DOHH2 (cell line): ENCODE data around the gene DNAJA3.

Experiments
- H3F3A ChIP-seq: fragments of 200-600 bp; sonication (generic), shearing (Covaris generic); 2 replicates; pipeline ENCODE4 v1.6.0; 2016; ENCODE audit warnings: antibody characterized with exemption, mild to moderate bottlenecking; ENCODE audit not compliant: control insufficient read depth, insufficient read depth
- H3K27ac ChIP-seq: fragments of 200-600 bp; sonication (generic); 2 replicates; pipeline ENCODE4 v1.5.1; 2014; ENCODE audit warnings: low read depth, mild to moderate bottlenecking, low read length, moderate library complexity
- H3K27me3 ChIP-seq: fragments of 200-600 bp; sonication (generic); 2 replicates; pipeline ENCODE4 v1.6.1; 2014; ENCODE audit warnings: mild to moderate bottlenecking, low read length, mixed read lengths; ENCODE audit not compliant: control insufficient read depth
- H3K36me3 ChIP-seq: fragments of 200-600 bp; sonication (generic); 2 replicates; pipeline ENCODE4 v1.6.1; 2014; ENCODE audit warnings: mild to moderate bottlenecking, low read length, moderate library complexity, mixed read lengths; ENCODE audit not compliant: control insufficient read depth
- H3K4me1 ChIP-seq: fragments of 200-600 bp; sonication (generic); 2 replicates; pipeline ENCODE4 v1.6.1; 2014; ENCODE audit warnings: mild to moderate bottlenecking, low read length, mixed read lengths; ENCODE audit not compliant: control insufficient read depth
- H3K4me2 ChIP-seq: fragments of 200-600 bp; sonication (generic); 2 replicates; pipeline ENCODE4 v1.6.0; 2014; ENCODE audit warnings: mild to moderate bottlenecking, low read length, moderate library complexity
- H3K4me3 ChIP-seq: fragments of 200-600 bp; sonication (generic); 2 replicates; pipeline ENCODE4 v1.5.1; 2014; ENCODE audit warnings: mild to moderate bottlenecking, low read length, mixed read lengths
- H3K79me2 ChIP-seq: fragments of 200-600 bp; sonication (generic); 2 replicates; pipeline ENCODE4 v1.6.1; 2014; ENCODE audit warnings: mild to moderate bottlenecking, low read length, mixed read lengths; ENCODE audit not compliant: control insufficient read depth
- H3K9me2 ChIP-seq: fragments of 200-600 bp; sonication (generic); replicated peaks from 2 replicates; pipeline ENCODE4 v1.6.1; 2014; ENCODE audit warnings: mild to moderate bottlenecking, low read length, mixed read lengths; ENCODE audit not compliant: control insufficient read depth
- H3K9me3 ChIP-seq: fragments of 200-600 bp; sonication (generic); 2 replicates; pipeline ENCODE4 v1.6.1; 2014; ENCODE audit warnings: antibody characterized with exemption, low read length, mixed read lengths; ENCODE audit not compliant: control insufficient read depth, insufficient read depth
- H4K20me1 ChIP-seq: fragments of 200-600 bp; sonication (generic); 2 replicates; pipeline ENCODE4 v1.6.0; 2014; ENCODE audit warnings: low read depth, mild to moderate bottlenecking, antibody characterized with exemption, low read length, moderate library complexity; ENCODE audit not compliant: control insufficient read depth, insufficient read depth
- EZH2phosphoT487 ChIP-seq: fragments of 200-600 bp; sonication (generic); IDR thresholded peaks from 2 replicates; pipeline ENCODE4 v1.6.1; 2017; ENCODE audit warnings: borderline replicate concordance, mild to moderate bottlenecking, antibody characterized with exemption, low read length, moderate library complexity, mixed read lengths
- TF ChIP-seq, protein P1 (sequence below): fragments of 200-600 bp; sonication (generic); IDR thresholded peaks from one replicate; pipeline ENCODE4 v1.5.1; 2014; ENCODE audit warnings: antibody characterized with exemption, mild to moderate bottlenecking, low read depth, low read length; ENCODE audit not compliant: poor library complexity, severe bottlenecking

DNAJA3 gene

DNA sequence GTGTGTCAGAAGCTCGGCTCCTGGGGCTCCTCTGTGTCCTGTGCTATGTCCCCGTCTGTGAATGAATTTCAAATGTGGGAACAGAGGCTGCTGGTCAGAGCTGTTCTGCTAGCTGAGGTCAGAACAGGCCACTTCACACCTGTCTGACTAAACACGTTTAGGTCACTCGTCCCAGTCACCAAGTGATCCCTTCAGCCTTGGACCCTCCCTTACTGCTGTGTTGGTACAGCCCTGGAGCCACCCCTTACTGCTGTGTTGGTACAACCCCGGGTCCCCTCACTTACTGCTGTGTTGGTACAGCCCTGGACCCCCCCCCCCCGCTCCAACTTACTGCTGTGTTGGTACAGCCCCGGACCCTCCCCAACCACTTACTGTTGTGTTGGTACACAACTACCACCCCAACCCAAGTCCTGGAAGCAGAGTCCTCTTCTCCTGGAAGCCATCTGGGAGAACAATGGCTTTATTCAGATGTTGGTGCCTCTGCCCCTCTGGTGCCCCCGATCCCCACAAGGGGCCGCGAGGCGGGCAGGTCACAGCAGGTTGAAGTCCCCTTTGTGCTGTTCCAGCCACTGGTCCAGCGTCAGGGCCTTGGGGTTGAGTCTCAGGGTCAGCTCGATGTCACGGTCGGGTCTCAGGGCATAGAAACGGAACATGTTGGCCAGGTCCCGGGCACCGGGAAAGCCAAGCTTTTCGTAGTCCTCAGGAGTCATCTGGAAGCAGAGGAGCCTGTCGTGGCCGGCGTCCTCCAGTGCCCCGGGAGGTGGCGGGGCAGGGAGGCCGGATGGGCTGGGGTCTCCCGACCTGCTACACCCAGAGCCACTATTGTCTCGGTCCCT lies 35.8 kb downstream of the DNAJA3 start:
- Histone ChIP-seq H3K9me2 (no peaks in the 10 kb centered on the region), H3F3A (peaks cover 15% of the 10 kb centered on the region), H3K27ac (no peak overlapping the region), H3K27me3 (no peaks in the 10 kb centered on the region), H3K4me1 (no peaks in the 10 kb centered on the region), H4K20me1 (no peaks in the 10 kb centered on the region), H3K9me3 (no peaks in the 10 kb centered on the region), H3K79me2 (no peaks in the 10 kb centered on the region), H3K4me2 (no peak overlapping the region), H3K4me3 (no peak overlapping the region), H3K36me3 (peaks cover 69% of the 10 kb centered on the region)
- no peak for TF ChIP-seq EZH2phosphoT487
- TF ChIP-seq, protein P1, sequence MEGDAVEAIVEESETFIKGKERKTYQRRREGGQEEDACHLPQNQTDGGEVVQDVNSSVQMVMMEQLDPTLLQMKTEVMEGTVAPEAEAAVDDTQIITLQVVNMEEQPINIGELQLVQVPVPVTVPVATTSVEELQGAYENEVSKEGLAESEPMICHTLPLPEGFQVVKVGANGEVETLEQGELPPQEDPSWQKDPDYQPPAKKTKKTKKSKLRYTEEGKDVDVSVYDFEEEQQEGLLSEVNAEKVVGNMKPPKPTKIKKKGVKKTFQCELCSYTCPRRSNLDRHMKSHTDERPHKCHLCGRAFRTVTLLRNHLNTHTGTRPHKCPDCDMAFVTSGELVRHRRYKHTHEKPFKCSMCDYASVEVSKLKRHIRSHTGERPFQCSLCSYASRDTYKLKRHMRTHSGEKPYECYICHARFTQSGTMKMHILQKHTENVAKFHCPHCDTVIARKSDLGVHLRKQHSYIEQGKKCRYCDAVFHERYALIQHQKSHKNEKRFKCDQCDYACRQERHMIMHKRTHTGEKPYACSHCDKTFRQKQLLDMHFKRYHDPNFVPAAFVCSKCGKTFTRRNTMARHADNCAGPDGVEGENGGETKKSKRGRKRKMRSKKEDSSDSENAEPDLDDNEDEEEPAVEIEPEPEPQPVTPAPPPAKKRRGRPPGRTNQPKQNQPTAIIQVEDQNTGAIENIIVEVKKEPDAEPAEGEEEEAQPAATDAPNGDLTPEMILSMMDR = no peak

DNA sequence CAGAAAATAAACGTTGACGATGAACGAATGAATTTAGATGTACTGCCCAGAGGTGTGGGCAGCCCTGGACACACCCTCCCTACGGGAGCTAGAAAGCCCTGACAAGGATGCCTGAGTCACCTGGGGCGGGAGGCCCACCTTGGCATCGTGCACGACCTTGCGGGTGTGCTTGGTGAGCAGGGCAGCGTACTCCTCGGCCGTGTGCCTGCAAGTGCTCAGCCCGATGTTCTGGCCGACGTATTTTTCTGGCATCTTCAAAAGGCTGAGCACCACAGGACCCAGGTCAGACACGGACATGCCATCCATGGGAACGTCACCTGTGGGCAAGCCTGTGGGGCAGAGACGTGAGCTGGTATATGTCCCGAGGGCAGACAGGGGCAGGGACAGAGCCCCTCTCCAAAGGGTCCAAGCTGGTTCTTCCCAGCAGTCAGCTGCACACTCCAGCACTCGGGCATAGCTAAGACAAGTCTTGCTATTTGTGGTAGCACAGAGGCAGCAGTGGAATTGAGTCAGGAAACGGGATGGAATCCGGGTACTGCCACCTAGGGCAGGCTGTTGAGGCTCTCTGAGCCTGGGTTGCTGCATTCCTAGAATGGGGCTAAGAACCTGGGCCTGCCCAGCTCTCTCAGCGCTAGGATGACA lies 38.0 kb downstream of the DNAJA3 start:
- H3F3A ChIP-seq = peaks cover 11% of the 10 kb centered on the region
- no peak overlapping the region for H3K4me3 ChIP-seq
- H3K79me2 ChIP-seq = no peaks in the 10 kb centered on the region
- no peaks in the 10 kb centered on the region for H4K20me1 ChIP-seq
- TF ChIP-seq, protein P1 = no peak
- TF ChIP-seq EZH2phosphoT487 = no peak
- no peaks in the 10 kb centered on the region for H3K9me2 ChIP-seq
- no peaks in the 10 kb centered on the region for H3K9me3 ChIP-seq
- H3K27ac ChIP-seq = no peak overlapping the region
- peaks cover 60% of the 10 kb centered on the region for H3K36me3 ChIP-seq
- no peaks in the 10 kb centered on the region for H3K27me3 ChIP-seq
- no peak overlapping the region for H3K4me2 ChIP-seq
- no peaks in the 10 kb centered on the region for H3K4me1 ChIP-seq

DNA sequence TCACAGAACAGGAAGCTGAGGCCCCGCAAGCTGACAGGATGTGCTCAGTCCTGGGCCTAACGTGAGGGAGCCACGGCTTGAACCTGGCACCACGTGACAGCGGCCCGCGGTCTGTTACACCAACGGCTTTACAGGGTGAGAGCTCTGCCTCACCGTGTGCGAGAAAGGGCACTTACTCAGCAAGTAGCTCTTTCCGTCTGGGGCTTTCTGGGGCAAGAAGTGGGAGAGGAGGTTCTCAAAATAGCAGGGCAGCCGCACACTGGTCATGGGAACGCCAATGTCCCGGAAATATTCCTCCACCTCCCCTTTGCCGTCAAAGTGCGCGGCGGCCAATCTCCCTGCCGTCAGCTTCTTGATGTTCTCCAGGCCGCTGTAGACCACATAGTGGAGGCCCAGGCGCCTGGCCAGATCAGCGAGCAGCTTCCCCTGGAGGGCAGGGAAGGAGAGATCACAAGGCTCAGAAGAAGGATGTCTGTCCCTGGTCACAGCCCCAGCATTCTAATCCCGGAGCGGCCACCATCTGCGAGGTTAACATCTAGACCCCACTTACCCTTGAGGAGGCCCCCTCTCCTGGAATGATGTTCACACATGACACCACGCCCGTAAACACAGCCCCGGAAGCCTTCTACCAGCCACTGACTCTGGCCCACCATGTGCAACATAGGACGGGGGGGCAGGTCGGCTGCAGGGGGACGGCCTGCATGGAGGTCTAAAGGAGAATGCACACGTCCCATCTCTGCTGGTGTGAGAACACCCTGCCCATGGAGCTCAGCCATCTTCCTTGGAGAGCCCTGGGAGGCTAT lies 40.5 kb downstream of the DNAJA3 start:
- Histone ChIP-seq H3K4me1 (no peaks in the 10 kb centered on the region), H3F3A (peaks cover under 1% of the 10 kb centered on the region; the same call in 1 of the 2 replicates), H4K20me1 (no peaks in the 10 kb centered on the region), H3K4me3 (no peak overlapping the region), H3K27me3 (no peaks in the 10 kb centered on the region), H3K36me3 (peaks cover 57% of the 10 kb centered on the region), H3K9me3 (no peaks in the 10 kb centered on the region), H3K9me2 (no peaks in the 10 kb centered on the region), H3K79me2 (peaks cover 3% of the 10 kb centered on the region), H3K27ac (no peak overlapping the region), H3K4me2 (no peak overlapping the region)
- no peak for TF ChIP-seq EZH2phosphoT487
- TF ChIP-seq, protein P1 = no peak
